K562 (cell line): ENCODE measurements around the gene ODC1. TPM values are rescaled to one million over a fixed set of nuclear protein-coding genes. Genes with fewer than 3 reads are reported as not detected.

Experiments
- MGA ChIP-seq: fragments of 450-650 bp; IDR thresholded peaks from 2 replicates; pipeline ENCODE4 v1.6.1; 2016; ENCODE audit warnings: mild to moderate bottlenecking, moderate library complexity
- polyA plus RNA-seq, 8 experiments: library from polyadenylated mRNA; depleted of rRNA in 4 of 8; stranded (reverse) in 5 of 8; unstranded in 3 of 8; fragments of >200 nt; fragmentation: Nextera tagmentation in 2 of 8; fragmentation: Illumina TruSeq in 1 of 8; extraction: Ambion mirVana in 2 of 8; extraction: Trizol in 1 of 8; gene quantifications; 2 replicates each; pipeline versions ENCODE4 v1.2.1 to v1.2.3, GENCODE V29; 2011 to 2014; ENCODE audit warnings: inconsistent platforms in 1 of 8, missing spikeins in 1 of 8
- total RNA-seq, 7 experiments: library from RNA; depleted of rRNA in 6 of 7; stranded (reverse); fragments of >200 nt in 6 of 7; fragmentation: Illumina TruSeq in 2 of 7; extraction: Trizol in 2 of 7; gene quantifications; 2 replicates each; pipeline versions ENCODE4 v1.2.1 to v1.2.3, GENCODE V29; 2011 to 2021; ENCODE audit warnings: low replicate concordance in 1 of 7
- TF ChIP-seq, protein P1 (sequence below), 2 experiments: fragments of 250-450 bp in 1 of 2; fragments of 450-650 bp in 1 of 2; sonication (Bioruptor Pico) in 1 of 2; IDR thresholded peaks; 2 replicates each; pipeline versions ENCODE4 v1.6.1 to v1.8.0; 2016 to 2021; ENCODE audit warnings: mild to moderate bottlenecking in 2 of 2, moderate library complexity in 2 of 2, missing compliant biosample characterization in 1 of 2, missing genetic modification characterization in 1 of 2
- TF ChIP-seq, protein P2 (sequence below): fragments of 250-450 bp; sonication (Bioruptor Pico); IDR thresholded peaks from 2 replicates; pipeline ENCODE4 v1.4.0; 2020; ENCODE audit warnings: borderline replicate concordance

The ODC1 gene
- total and polyA plus RNA-seq, 9 of the 15 experiments (the other 6 are each of a cell fraction or from before 2014, with no cell fraction given), result 142 to 563 (median 457) TPM

DNA sequence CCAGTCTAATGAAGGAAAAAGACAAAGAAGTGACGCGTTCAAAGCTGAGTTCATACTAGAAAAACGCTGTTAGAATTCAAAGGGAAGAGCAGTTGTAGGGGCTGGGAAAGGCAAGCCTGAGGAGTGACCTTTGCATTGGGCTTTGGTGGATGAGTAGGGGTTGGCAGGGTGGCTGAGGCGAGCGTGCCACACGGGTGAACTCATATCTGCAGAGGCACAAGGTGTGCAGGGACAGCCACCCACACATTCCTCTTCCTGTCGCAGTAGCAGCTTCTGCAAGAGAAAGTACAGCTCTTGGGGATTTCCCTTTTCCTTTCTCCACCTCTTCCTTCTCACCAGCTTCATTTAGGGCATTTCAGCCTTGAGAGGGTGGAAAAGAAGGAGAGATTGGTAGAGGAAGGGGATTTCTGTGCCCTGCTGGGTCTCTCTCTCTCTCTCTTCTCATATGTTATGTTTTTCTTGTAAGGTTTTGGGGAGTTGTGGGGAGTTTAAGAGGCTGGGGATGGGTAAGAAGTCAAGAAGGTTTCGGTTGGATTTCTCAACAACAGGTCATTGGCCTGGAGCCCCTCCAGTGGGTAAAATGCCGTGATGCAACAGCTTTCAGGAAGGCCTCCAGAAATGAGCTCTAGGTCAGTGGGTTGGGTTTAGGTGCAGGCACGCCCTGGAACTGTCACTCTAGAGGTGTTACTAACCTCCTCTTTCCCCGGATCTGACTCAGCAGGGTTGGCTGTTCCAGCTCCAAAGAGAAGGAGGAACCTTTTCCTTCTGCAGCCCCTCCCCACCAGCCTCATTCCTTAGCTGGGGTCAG lies 40.1 kb downstream of the ODC1 start (continued):
- no peak for TF ChIP-seq MGA
- TF ChIP-seq, protein P1, sequence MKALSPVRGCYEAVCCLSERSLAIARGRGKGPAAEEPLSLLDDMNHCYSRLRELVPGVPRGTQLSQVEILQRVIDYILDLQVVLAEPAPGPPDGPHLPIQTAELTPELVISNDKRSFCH (CRISPR knock-in tag; IDR thresholded peaks at IDR 0.05), result no peak
- TF ChIP-seq, protein P1 (tag; IDR thresholded peaks at IDR 0.05), result no peak
- TF ChIP-seq, protein P2, sequence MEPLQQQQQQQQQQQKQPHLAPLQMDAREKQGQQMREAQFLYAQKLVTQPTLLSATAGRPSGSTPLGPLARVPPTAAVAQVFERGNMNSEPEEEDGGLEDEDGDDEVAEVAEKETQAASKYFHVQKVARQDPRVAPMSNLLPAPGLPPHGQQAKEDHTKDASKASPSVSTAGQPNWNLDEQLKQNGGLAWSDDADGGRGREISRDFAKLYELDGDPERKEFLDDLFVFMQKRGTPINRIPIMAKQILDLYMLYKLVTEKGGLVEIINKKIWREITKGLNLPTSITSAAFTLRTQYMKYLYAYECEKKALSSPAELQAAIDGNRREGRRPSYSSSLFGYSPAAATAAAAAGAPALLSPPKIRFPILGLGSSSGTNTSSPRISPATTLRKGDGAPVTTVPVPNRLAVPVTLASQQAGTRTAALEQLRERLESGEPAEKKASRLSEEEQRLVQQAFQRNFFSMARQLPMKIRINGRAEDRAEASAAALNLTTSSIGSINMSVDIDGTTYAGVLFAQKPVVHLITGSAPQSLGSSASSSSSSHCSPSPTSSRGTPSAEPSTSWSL (CRISPR knock-in tag), result no peak
